ENCODE results near the gene MMP7.

MMP7 gene, protein sequence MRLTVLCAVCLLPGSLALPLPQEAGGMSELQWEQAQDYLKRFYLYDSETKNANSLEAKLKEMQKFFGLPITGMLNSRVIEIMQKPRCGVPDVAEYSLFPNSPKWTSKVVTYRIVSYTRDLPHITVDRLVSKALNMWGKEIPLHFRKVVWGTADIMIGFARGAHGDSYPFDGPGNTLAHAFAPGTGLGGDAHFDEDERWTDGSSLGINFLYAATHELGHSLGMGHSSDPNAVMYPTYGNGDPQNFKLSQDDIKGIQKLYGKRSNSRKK

DNA sequence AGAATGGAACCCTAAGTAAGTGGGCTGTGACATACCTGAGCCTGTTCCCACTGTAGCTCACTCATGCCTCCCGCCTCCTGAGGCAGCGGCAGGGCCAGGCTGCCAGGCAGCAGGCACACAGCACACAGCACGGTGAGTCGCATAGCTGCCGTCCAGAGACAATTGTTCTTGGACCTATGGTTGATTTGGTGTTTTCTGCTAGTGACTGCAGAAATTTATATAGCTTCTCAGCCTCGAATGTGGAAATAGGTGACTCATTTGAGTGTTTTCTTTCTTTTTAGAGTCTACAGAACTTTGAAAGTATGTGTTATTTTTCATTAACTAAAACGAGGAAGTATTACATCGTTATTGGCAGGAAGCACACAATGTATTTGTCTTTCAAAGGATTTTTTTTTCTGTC lies at the start of gene MMP7:
Gene MMP7 (minus strand): TSS at position 190 of the 400 bp plus-strand sequence. CDS start 47 bp downstream, at position 143.
- no peak for DNase-seq (ENCODE audit: low read depth in 1 of 2, low spot score in 1 of 2)

DNA sequence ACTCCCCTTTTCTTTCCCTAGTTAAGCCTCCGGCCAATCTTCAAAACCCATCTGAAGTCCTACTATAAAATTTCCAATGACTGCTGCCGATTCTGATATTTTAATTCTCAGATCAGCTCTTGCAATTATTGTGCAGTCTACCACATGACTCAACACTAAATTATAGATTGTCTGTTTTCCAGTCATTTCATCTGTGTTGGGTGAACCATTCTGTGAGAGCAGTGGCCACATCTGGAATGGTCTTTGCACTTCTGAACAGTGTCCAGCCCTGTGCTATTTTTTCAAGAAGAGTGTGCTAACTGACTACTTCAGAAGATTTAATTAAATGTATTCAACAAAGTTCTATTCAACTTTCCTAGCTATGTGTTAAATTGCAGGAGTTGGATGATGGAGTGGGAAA lies 47.2 kb upstream of the MMP7 start:
- DNase-seq (ENCODE audit: low read depth in 1 of 2, low spot score in 1 of 2) = no peak

DNA sequence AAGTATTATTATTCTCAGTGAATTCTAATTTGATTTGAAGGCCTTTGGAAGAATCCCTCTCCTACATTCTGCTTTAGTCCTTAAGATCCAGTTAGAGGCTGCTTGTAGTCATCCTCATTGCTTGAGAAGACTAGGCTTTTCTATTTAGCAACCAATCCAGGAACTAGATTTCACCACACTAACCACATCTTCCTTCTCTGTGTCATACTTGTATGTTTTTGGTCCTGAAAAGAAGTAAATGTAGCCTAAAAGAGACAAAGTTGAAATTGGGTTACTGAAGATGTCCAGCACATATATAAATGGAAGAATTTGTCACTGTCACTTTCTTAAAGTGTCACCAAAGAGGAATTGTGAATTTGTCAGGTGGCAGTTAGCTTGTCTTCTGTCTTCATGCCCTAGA lies 46.6 kb upstream of the MMP7 start:
- DNase-seq (ENCODE audit: low read depth in 1 of 2, low spot score in 1 of 2) = no peak

DNA sequence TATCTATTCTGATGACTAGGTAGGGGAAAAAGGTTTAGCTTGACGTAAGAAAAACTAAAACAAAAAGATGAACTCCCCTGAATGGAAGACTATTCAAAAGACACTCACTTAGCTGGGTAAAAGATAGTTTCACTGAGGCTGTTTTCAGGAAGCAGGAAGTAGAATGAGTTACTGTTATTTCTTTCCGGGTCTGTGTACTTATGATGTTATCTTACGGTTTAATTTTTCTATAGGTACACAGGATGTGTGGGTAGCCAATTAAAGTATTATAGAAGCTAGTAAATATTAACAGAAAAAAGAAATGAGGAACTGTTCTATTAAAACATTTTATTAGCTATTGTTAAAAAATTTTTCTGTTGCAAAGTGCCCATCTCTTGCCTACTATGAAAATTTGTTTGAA lies 45.8 kb upstream of the MMP7 start:
- no peak for DNase-seq (ENCODE audit: low read depth in 1 of 2, low spot score in 1 of 2)

DNA sequence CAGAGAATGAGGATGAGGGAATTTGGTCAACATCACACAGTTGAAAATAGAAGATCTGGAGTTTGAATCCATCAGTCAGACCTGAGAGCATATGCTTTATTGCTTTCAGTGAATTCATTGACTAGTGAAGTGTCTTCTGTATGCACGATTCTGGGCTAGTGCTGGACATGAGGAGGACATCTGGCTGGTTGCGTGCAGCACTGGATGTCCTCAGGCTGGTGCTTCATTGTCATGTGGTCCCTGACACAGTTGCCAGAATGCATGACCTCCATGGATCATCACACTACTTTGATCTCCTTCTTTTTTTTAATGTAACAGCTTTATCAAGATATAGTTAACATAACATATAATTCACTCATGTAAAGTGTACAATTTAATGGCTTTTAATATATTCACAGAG lies 44.5 kb upstream of the MMP7 start:
- DNase-seq (ENCODE audit: low read depth in 1 of 2, low spot score in 1 of 2) = no peak

DNA sequence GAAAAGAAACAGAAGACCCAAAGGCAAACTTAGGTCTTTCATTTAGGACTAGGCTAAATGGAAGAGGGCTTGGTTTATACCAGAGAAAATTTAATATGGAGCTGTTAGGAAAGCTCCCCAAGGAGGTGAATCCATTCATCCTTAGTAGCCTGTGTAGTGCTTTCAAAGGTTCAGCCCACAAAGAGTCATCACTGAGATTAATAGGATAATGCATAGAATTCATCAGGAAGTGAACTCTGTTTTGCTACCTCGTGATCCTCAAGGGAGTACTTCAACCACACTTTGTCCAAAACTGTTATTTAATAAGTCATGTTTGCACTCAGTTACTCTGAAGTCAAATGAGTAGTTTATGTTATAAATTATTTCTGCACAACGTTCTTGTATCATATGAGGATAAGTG lies 43.3 kb upstream of the MMP7 start:
- no peak for DNase-seq (ENCODE audit: low read depth in 1 of 2, low spot score in 1 of 2)

DNA sequence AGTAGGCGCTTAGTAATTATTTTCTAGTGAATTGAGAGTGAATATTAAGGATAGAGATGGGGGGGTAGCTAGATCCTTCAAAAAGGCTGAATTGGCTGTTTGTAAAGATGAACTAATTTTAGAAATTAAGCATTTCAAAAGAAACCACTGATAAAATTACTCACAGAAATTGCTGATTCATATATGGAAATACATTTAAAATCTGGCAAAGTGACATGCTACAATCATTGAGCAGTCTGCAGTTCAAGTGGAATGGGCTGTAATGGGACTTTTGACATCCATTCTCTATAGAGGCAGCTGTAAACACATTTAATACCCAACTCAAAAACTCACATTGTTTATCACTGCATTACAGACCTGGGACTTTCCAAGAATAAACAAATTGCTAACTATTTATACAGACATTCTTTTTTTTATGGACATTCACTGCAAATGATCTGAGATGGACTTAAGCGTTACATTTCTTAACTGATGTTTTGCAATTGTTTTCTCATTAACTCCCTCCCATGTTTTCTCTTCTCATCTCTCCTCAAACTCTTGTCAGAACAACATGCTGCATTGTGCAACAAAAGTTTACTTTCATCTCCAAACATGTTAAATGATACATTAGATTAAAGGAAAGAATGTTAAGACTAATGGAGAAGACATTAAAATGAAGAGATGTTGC lies 42.1 kb upstream of the MMP7 start:
- DNase-seq (ENCODE audit: low read depth in 1 of 2, low spot score in 1 of 2) = no peak

DNA sequence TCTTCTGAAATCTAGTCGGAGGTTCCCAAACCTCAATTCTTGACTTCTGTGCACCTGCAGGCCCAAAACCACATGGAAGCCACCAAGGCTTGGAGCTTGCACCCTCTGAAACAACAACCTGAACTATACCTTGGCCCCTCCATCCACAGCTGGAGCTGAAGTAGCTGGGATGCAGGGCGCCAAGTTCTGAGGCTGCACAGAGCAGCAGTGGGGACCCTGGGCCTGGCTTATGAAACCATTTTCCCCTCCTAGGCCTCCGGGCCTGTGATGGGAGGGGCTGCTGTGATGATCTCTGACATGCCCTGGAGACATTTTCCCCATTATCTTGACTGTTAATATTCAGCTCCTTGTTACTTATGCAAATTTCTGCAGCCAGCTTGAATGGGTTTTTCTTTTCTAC lies 38.3 kb upstream of the MMP7 start:
- DNase-seq (ENCODE audit: low read depth in 1 of 2, low spot score in 1 of 2) = no peak

DNA sequence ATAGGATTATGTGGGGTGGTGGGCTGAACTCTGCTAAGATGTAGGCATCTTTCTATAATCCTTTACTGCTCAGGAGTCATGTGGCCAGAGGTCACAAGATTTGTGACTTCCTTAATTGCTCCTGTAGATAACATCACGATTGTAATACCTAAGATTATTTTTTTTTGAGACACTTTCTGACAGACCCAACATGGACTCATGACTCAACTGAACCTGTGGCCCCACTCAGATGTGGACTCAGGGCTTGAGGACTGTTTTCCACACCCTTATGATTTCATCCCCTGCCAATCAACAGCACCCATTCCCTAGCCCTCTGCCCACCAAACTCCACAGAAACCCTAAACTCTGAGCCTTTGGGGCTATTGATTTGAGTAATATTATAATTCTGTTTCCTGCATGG lies 35.6 kb upstream of the MMP7 start:
- no peak for DNase-seq (ENCODE audit: low read depth in 1 of 2, low spot score in 1 of 2)

DNA sequence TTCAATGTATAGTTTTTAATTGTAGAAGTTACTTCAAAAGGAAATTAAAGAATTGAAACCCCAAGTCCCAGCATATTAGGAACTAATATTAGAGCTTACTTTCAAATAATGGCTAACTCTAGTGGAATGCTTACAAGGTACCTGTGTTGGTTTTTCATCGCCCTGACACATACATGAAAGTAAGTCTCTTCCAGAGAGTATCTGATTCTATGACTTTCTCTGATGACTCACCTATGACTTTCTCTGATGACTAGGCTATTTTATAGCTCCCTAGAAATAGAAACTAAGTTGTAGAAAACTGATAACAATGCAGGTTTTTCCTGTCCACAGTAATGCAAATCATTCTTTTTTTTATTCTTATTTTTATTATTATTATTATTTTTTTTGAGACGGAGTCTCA lies 33.6 kb upstream of the MMP7 start:
- no peak for DNase-seq (ENCODE audit: low read depth in 1 of 2, low spot score in 1 of 2)

DNA sequence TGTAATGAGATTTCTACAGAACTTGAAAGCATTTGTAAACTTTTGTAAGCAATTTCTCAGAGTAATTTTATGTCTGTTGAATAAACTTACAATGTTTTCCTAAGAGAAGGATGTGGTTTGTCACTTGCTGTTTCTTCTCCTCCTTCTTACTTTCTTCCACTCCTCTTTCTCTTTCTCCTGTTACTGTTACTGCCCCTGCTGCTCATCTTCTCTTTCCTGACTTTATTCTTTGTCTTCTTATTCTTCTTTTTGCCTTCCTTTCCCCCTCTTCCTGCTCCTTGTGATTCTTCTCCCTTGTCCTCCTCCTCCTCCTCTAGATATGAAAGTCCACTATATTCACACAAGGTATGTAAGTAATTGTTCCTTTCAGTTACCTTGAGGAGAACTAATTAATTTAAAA lies 31.1 kb upstream of the MMP7 start:
- DNase-seq (ENCODE audit: low read depth in 1 of 2, low spot score in 1 of 2) = no peak

DNA sequence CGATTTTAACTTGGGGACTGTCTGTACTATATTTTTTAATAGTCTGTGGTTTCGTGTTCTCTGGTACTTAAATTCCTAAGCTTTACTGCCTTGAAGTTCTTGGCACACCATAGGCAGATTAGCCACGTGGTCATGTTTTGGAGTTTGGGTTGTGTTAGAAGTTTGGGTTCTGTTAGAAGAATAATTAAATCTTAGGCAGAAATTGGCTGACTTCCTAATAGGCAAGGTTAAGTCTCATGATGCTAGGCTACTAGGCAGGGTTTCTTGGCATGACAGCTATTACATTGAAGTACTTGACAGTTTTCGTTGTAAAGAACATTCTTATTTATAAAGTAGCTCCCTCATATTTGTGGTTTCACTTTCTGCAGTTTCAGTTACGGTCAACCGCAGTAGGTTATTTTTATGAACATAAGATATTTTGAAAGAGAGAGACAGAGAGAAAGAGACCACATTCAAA lies 30.0 kb upstream of the MMP7 start:
- no peak for DNase-seq (ENCODE audit: low read depth in 1 of 2, low spot score in 1 of 2)

DNA sequence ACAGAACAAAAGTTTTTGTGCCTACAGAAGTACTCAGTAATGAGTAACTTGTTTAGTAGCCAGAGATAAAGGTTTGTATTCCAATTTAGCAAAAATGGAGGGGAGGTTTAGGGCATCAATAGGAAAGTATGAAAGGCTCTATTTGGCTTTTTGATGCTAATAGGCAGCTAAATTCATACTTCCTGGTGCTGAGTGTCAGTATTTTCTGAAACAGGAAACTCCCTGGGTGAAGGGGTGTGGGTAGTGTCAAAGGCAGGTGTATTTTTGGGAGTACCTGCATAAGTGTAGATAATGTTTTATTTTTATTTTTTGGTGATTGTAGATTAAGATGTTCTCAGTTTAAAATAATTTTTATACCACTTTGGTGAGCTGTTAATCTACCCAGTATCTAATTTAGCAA lies 29.3 kb upstream of the MMP7 start:
- DNase-seq (ENCODE audit: low read depth in 1 of 2, low spot score in 1 of 2) = no peak

DNA sequence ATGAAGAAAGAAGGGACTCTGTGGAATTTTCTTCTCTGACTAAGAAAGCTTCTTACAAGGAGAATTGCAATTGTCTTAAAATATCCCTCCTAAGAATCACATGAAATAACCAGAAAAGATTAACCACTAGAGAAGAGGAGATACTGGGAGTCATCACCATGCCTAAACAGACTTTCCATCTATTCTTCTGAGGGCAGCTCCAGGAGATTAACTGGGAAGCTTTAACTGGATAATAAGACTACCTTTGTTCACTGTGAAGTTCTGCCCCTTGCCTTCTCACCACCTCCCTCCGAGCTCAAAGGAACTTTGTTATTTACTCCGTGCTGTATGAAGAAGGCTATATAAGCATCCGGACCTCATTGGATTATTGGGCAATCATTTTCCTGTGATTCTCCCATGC lies 24.5 kb upstream of the MMP7 start:
- no peak for DNase-seq (ENCODE audit: low read depth in 1 of 2, low spot score in 1 of 2)

DNA sequence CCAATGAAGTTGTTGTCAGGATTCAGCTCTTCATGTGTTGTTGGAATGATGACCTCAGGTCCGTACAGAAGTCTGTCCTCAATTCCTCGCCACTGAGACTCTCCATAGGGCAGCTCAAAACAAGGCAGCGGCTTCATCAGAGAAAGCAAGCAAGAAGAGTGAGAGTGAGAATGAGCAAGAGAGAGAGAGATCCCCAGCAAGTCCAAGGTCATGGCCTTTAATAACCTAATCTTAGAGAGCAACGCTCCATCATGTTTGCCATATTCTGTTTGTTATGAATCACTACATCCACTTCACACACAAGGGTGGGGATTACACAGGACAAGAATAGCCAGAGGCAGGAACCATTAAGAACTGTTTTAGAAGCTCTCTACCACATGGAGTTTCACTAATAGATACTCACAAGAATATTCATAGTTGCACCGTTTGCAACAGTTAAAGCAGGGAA lies 23.3 kb upstream of the MMP7 start:
- DNase-seq (ENCODE audit: low read depth in 1 of 2, low spot score in 1 of 2) = no peak

DNA sequence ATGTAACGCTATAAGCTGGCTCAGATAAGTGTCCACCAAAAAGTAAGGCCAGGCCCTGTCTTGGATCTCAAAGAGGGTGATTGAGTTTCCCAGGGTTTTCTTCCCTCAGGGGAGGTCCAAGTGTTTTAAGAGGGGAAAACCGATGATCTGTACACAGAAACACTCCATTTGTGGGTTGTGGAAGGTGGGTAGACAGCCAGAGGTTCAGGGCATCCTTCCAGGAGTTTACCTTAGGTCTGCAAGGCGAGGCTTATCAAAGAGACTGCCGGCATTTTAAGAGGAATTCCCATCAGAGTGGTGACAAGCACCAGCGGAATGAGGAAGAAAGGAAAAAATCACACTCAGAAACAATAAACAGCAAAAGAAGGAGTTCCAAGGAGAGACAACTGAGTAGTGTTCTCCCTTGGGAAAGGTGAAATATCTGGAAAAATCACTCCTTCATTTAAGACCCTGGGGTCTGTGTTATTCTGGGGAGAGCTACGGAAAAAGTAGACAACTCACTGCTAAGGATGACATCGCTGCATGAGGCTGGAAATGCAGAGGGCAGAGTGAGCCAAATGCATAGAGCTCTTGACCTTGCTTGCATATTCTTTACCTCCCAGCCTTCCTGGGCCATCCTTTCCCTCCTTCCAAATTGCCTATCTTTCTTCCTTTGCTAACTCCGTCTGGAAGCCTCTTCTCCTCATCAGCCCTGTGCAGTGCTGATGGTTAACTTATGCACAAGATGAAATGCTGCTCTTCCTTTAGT lies 22.1 kb upstream of the MMP7 start:
- no peak for DNase-seq (ENCODE audit: low read depth in 1 of 2, low spot score in 1 of 2)

DNA sequence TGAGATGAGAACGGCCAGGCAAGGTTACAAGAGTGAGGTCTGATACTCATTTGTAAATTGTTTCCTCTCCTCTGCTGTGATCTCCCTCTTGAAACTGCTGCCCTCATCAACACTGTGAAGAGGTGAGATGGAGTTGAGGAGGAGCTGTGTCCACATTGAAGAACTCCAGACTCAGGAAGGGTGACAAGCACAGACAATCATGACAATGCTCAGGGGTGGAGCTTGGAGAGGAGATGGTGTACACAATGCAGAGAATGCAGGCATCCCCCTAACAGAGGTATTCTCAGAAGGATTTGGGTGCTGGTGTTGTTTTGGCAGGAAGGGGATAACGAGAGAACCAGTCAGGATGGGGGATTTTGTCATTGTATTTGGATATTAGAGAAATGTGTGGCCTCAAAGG lies 21.5 kb upstream of the MMP7 start:
- DNase-seq (ENCODE audit: low read depth in 1 of 2, low spot score in 1 of 2) = no peak

DNA sequence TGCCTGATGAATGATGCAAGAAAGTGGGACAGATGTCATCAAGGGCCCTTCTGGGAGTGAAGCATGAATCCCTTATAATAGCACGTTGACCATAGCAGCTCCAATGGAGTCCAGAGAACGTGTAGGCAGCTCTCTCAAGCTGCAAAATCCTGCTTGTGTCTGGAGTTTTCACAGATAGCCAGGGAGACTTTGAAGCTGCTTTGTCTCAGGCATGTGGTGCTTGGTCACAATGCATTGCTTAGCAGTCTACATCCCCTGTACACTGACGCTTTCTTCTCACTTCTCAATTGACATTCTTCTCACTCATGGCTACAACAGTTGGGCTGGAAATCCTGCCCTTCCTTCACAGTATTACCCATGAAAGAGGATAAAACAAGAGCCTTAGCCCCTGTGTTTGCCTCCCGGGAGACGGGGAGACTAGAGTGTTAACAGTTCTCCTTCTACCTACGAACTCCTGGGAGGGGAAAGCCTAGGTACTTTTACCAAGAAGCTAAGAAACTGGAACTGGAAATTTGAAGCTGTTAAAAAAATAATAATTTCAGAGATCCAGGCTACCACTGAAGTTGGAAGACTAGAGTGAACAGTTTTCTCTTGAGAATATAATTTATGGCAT lies 20.7 kb upstream of the MMP7 start:
- DNase-seq (ENCODE audit: low read depth in 1 of 2, low spot score in 1 of 2) = no peak

DNA sequence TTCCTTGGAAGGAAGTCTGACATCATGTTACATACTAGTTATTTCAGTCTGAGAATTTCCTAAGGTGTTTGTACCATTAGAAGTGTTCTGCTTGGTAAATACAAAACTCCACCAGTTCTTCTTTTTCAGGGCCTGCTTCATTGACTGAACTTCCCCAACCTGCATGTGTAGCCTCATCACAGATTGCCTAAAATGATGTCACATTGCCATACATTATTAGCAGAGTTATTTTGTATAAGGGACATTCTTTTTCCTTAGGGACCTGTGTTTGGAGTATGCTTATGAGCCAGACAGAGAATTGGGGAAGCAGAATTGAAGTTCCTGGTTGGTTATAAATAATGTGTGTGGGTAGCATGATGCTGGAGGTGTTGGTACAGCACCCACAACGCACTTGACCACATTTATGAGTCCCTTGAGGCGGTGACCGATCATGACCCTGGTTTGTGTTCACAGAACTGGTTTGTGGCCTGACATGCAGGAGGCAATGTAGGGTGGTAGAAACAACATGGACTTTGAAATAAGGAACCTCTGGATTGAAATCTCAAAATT lies 16.4 kb upstream of the MMP7 start:
- DNase-seq (ENCODE audit: low read depth in 1 of 2, low spot score in 1 of 2) = no peak

DNA sequence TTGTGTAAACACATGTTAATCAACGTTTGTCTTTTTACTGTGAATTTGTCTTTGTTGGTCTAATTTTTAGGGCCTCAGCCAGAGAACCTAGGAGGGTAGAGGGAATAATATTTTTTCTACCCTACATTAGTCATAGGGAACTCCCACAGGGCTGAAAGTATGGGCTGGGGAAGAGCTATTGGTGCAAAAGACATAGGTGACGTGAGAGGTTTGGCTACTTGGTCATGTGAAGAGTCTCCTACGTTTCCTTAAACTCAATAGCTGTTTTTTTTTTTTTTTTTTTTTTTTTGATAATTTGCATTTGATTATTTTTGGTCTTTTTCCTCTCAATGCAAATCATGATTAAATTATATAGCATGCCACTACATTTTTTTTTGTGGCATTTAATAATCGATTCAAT lies 15.9 kb upstream of the MMP7 start:
- no peak for DNase-seq (ENCODE audit: low read depth in 1 of 2, low spot score in 1 of 2)

DNA sequence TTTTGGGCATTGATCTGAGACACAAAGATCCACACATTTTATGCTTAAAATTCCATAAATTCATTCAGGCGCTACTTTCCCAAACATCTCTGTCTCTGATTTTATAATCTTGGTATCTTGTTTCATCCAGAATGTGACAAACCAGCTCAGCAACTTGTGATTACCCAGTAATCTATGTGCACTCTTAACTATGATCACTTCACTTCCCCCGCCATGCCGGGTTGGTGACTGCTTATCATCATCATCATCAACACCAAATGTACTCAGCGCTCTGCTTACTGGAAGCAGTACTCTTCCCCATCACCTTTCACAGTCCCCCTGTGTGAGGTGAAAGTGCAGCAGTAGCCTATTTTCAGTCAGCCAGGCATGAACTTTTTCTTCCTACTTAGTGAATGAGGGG lies 15.2 kb upstream of the MMP7 start:
- no peak for DNase-seq (ENCODE audit: low read depth in 1 of 2, low spot score in 1 of 2)

DNA sequence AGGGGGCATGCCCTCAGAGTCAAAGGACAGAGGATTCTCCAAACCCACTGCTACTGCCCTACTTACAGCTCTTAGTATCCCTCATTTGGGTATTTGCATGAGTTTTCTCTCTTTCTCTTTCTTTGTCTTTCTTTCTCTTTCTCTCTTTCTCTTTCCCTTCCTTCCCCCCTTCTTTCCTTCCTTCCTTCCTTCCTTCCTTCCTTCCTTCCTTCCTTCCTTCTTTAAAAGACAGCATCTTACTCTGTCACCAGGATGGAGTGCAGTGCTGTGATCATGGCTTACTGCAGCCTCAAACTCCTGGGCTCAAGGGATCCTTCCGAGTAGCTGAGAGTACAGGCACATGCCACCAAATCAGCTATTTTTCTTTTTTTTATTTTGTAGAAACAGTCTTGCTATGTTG lies 14.0 kb upstream of the MMP7 start:
- no peak for DNase-seq (ENCODE audit: low read depth in 1 of 2, low spot score in 1 of 2)

Measured in stimulated activated CD4-positive, alpha-beta T cell treated with anti-CD3 and anti-CD28 coated beads, Interleukin-15, amount 100 ng/mL, for 1 hour (primary cell).